Caco-2 (cell line): Measurements from ENCODE around the gene TTBK2. TPM values are rescaled to one million over a fixed set of nuclear protein-coding genes. Genes with fewer than 3 reads are reported as not detected.

Source experiments
- BruUV-seq: library from RNA; stranded (reverse); fragments of 400-500 nt; replicated peaks from 2 replicates; lab custom pipeline; 2021; lab: Mats Ljungman, UMichigan
- CTCF ChIA-PET: fragments of 300-600 bp; sonication (Branson Sonifier 250); formaldehyde crosslinking; loops from one replicate; lab custom pipeline; 2022; ENCODE audit warnings: antibody characterized with exemption; lab: Charles Lee
- POLR2A ChIA-PET: fragments of 300-600 bp; sonication (Branson Sonifier 250); formaldehyde crosslinking; loops from one replicate; lab custom pipeline; 2022; ENCODE audit warnings: antibody characterized with exemption; lab: Charles Lee
- DNase-seq, 2 experiments: peaks; one replicate each; pipeline versions ENCODE4 v3.0.0 to v3.0.0-alpha.2; 2020 to 2022
- H3K27me3 ChIP-seq: replicated peaks from 2 replicates; pipeline ENCODE4 v1.6.0; 2011; ENCODE audit warnings: low read length; ENCODE audit not compliant: control insufficient read depth, insufficient read depth
- H3K36me3 ChIP-seq: 2 replicates; pipeline ENCODE4 v1.5.1; 2011; ENCODE audit warnings: low read length; ENCODE audit not compliant: control insufficient read depth, insufficient read depth
- H3K4me1 ChIP-seq: fragments of 250-450 bp; sonication (Bioruptor Pico); 2 replicates; pipeline ENCODE4 v1.5.1; 2020; ENCODE audit warnings: mild to moderate bottlenecking
- H3K4me3 ChIP-seq: 2 replicates; pipeline ENCODE4 v1.5.1; 2011; ENCODE audit warnings: low read depth, mild to moderate bottlenecking, control low read depth, low read length
- H3K9me3 ChIP-seq: fragments of 250-450 bp; sonication (Bioruptor Pico); 2 replicates; pipeline ENCODE4 v1.5.1; 2020; ENCODE audit warnings: mild to moderate bottlenecking, moderate library complexity
- H3K27ac Mint-ChIP-seq: one replicate; pipeline ENCODE4 v1.8.0; 2022; ENCODE audit warnings: mixed read lengths; ENCODE audit not compliant: unreplicated experiment
- H3K27me3 Mint-ChIP-seq: one replicate; pipeline ENCODE4 v1.8.0; 2022; ENCODE audit warnings: mixed read lengths; ENCODE audit not compliant: insufficient read depth, unreplicated experiment
- H3K36me3 Mint-ChIP-seq: one replicate; pipeline ENCODE4 v1.8.0; 2022; ENCODE audit warnings: mild to moderate bottlenecking, mixed read lengths; ENCODE audit not compliant: insufficient read depth, unreplicated experiment
- H3K4me1 Mint-ChIP-seq: one replicate; pipeline ENCODE4 v1.8.0; 2022; ENCODE audit warnings: low read depth, mixed read lengths; ENCODE audit not compliant: unreplicated experiment
- H3K4me3 Mint-ChIP-seq: one replicate; pipeline ENCODE4 v1.8.0; 2022; ENCODE audit warnings: mild to moderate bottlenecking, moderate library complexity, mixed read lengths; ENCODE audit not compliant: unreplicated experiment
- H3K9me3 Mint-ChIP-seq: one replicate; pipeline ENCODE4 v1.8.0; 2022; ENCODE audit warnings: mixed read lengths; ENCODE audit not compliant: unreplicated experiment
- CTCF ChIP-seq, 2 experiments: fragments of 200-600 bp in 1 of 2; IDR thresholded peaks; 1 replicate in 1 of 2; 2 replicates in 1 of 2; pipeline versions ENCODE4 v1.5.1 to v1.8.0; 2011 to 2022; ENCODE audit warnings: antibody characterized with exemption in 1 of 2, control low read depth in 1 of 2, inconsistent platforms in 1 of 2, low read depth in 1 of 2, low read length in 1 of 2, mild to moderate bottlenecking in 1 of 2, moderate library complexity in 1 of 2; ENCODE audit not compliant: insufficient read depth in 1 of 2, severe bottlenecking in 1 of 2, unreplicated experiment in 1 of 2
- intact Hi-C: fragments of 100-400 bp; cut with micrococcal nuclease; formaldehyde crosslinking; loops from one replicate; pipeline ENCODE4 v1.10.0; 2022; ENCODE audit not compliant: unreplicated experiment
- total RNA-seq: library from RNA; stranded (reverse); gene quantifications from 2 replicates; pipeline ENCODE4 v1.2.3, GENCODE V29; 2022

TTBK2 gene
- total RNA-seq, 1 experiment from 2014 or later, result 10.1 TPM

- no TSS peak for BruUV-seq
Observed at GRCh38 chr15:42691770-42692169, 228.8 kb downstream of the TTBK2 start.

GRCh38 chr15:42691308-42691707 is 229.3 kb downstream of the TTBK2 start:
- Mint-ChIP-seq H3K36me3 (no peaks in the 10 kb centered on the region), H3K27me3 (peaks cover 2% of the 10 kb centered on the region), H3K27ac (no peak overlapping the region), H3K9me3 (no peaks in the 10 kb centered on the region), H3K4me3 (no peak overlapping the region), H3K4me1 (no peaks in the 10 kb centered on the region)
- Histone ChIP-seq H3K9me3 (no peaks in the 10 kb centered on the region), H3K27me3 (no peaks in the 10 kb centered on the region), H3K36me3 (no peaks in the 10 kb centered on the region), H3K4me3 (no peak overlapping the region), H3K4me1 (no peaks in the 10 kb centered on the region)
- no peak for DNase-seq
- intact Hi-C loops, result no loop called here
- ChIA-PET CTCF (no interaction called here), POLR2A (no interaction called here)
- no TSS peak for BruUV-seq
- TF ChIP-seq CTCF (IDR thresholded peaks at IDR 0.05; ENCODE audit: insufficient read depth in 1 of 2, low read depth in 1 of 2, low read length in 1 of 2, severe bottlenecking in 1 of 2, unreplicated experiment in 1 of 2), result no peak

More at GRCh38 chr15:42691770-42692169, 228.8 kb downstream of the TTBK2 start:
- Histone ChIP-seq H3K4me3 (no peak overlapping the region), H3K9me3 (no peaks in the 10 kb centered on the region), H3K4me1 (no peaks in the 10 kb centered on the region), H3K27me3 (no peaks in the 10 kb centered on the region), H3K36me3 (no peaks in the 10 kb centered on the region)
- Mint-ChIP-seq H3K4me1 (no peaks in the 10 kb centered on the region), H3K4me3 (no peak overlapping the region), H3K27me3 (no peaks in the 10 kb centered on the region), H3K36me3 (no peaks in the 10 kb centered on the region), H3K9me3 (no peaks in the 10 kb centered on the region), H3K27ac (no peak overlapping the region)
- ChIA-PET POLR2A (no interaction called here), CTCF (no interaction called here)
- no peak for TF ChIP-seq CTCF (IDR thresholded peaks at IDR 0.05; ENCODE audit: insufficient read depth in 1 of 2, low read depth in 1 of 2, low read length in 1 of 2, severe bottlenecking in 1 of 2, unreplicated experiment in 1 of 2)
- intact Hi-C loops, result no loop called here
- DNase-seq, result peak in 1 of 2 experiments; percentile 11

Other genes with a start within 250 kb of the TTBK2 start
- gene CDAN1, start 183.7 kb downstream of the TTBK2 start, total RNA-seq, result 29.4 and 32.3 TPM in 2 replicates
- gene UBR1, start 185.3 kb upstream of the TTBK2 start, total RNA-seq, result 21.9 and 22.3 TPM in 2 replicates
- gene TMEM62, start 212.8 kb upstream of the TTBK2 start, total RNA-seq, result 22.0 and 23.7 TPM in 2 replicates